GM10266 (cell line): ENCODE measurements around the gene RPS6KB2.

Source experiments
- DNase-seq: peaks from one replicate; pipeline ENCODE4 v3.0.0; 2012; ENCODE audit errors: extremely low spot score
- CTCF ChIP-seq: IDR thresholded peaks from 2 replicates; pipeline ENCODE4 v1.5.1; 2012; ENCODE audit warnings: mild to moderate bottlenecking, low read depth; ENCODE audit not compliant: control insufficient read depth, insufficient read depth; ENCODE audit errors: missing control alignments

RPS6KB2 gene

DNA sequence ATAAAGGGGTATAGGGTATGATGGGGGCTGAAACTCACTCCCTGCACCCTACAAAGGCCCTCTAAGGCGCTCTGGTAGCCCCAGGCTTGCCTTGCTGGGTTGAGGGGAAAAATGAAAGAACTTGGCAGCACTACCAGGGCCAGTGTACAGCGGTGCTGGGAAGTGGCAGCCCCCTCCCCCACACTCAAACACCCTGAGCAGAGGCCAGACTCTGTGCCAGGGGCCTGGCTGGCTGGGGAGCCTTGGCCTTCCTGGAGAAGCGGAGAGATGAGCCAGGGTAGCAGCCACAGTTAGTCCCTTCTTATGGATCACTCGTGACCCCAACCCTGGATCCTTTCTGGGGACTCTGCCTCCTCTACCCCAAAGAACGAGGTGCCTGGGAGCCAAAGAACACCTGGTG lies 38.1 kb downstream of the RPS6KB2 start:
- TF ChIP-seq CTCF, result no peak
- no peak for DNase-seq

DNA sequence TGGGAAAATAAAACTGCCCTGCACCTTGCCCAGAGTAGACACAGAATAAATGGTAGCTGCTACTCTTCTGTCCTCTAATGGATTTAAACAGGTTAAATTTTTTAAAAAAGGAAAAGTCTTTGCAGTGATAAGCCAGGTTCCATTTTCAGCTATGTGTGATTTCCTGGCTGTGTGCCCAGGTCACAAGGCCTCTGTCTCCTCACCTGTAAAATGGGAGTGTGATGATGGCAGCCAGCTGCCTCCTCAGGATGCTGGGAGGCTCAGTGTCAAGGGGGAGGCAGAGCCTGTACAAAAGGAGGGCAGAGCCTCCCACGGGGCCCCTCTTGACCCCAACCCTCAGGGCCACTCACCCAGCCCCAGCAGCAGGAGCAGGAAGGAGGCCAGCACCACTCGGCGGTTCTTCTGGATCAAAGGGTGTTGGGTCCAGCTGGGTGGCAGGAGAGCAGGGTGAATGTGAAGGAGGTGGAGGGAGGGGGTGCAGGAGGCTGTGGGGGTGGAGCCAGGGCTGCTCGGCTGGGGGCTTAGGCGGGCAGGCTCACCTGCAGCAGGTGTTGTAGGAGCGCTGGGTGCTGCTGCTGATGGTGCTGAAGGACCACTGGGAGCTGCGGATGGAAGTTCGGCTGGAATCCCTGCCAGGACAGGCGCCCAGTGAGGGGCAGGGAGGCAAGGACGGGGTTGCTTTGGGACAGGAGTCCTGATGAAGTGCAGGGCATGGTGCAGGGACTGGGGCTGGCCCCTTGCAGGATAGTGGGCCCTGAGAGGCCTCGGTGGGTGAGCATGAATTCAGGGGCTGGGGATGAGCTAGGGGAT lies 38.9 kb downstream of the RPS6KB2 start:
- no peak for TF ChIP-seq CTCF
- no peak for DNase-seq

GRCh38 chr11:67468056-67468455 lies 39.8 kb downstream of the RPS6KB2 start:
- DNase-seq, result no peak
- TF ChIP-seq CTCF, result no peak

GRCh38 chr11:67468456-67468758 lies 40.1 kb downstream of the RPS6KB2 start:
- TF ChIP-seq CTCF, result no peak
- no peak for DNase-seq

DNA sequence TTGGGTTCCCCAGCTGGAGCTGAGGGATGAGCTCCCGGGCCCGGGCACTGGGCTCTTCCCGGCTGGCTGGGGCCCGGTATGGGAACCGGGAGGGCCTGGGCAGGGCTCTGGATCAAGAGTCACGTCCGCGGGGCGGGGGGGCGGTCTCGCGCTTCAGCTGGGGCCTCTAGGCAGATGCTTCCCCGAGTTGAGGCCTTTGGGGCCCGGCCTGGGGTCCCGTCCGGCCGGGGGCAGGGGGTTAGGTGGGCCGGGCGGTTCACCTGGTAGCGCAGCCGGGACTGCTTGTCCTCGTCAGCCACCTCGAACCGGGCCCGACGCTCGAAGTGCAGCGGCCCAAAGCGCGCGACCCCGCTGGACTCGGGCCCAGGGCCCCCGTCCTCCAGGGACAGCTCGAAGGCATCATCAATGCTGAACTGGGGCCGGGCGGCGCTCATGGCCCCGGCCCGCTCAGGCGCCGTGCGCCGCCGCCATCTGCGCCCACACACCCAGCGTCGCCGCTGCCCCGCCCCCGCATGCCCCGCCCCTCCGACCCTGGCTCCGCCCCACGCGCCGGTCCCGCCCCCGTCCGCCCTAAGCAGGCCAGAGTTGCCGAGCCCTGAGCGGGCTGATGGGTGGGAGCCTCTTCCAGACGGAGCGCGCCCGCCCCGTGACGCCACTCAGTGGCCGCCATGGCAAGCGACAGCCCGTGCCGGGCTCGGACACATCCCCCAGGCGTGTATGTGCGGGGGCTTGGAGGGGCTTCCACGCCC lies 40.6 kb downstream of the RPS6KB2 start, which contains the start of gene TMEM134:
TSS of gene TMEM134 (minus strand) at position 493 of the 749 bp plus-strand sequence. CDS start at position 434, 59 bp downstream.
- DNase-seq, result peak; percentile 98
- peak; percentile 75 for TF ChIP-seq CTCF

DNA sequence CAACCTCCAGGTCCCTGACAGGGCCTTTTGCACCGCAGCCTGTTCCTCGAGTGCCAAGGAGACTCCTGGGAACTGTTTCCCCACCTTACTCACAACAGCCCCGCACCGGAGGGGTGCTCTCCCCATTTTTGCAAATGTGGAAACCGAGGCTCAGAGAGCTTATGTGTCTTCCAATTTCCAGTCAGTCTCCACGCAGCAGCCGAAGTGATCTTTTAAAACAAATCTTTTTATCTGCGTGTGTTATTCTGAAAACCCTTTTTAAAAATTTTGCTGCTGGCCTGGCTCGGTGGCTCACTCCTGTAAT lies 41.2 kb downstream of the RPS6KB2 start:
- TF ChIP-seq CTCF, result no peak
- DNase-seq, result no peak
